ENCODE data around the gene CHST11.

CHST11 gene

DNA sequence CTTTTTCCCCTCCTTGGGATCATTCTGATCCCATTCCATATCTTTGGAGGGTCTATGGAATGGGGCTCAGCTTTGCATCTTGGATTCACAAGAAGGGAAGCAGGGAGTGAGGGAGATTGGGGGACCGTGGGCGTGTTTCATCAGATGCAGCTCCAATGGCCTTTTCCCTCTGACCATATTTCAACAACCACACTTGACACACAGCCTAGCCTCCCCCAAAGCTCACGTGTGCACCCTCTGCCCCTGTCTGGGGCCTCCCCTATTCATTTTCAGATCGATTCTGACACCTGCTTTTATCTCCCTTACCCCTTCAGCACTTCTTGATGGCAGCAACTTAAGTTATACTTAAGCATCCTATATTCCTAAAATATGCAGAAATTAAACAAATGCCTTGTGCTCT is 126.6 kb downstream of the CHST11 start:
- in situ Hi-C loops (cut with HindIII; ENCODE audit: low sequenced_read_pairs): no loop called here
- TF ChIP-seq, protein P1, sequence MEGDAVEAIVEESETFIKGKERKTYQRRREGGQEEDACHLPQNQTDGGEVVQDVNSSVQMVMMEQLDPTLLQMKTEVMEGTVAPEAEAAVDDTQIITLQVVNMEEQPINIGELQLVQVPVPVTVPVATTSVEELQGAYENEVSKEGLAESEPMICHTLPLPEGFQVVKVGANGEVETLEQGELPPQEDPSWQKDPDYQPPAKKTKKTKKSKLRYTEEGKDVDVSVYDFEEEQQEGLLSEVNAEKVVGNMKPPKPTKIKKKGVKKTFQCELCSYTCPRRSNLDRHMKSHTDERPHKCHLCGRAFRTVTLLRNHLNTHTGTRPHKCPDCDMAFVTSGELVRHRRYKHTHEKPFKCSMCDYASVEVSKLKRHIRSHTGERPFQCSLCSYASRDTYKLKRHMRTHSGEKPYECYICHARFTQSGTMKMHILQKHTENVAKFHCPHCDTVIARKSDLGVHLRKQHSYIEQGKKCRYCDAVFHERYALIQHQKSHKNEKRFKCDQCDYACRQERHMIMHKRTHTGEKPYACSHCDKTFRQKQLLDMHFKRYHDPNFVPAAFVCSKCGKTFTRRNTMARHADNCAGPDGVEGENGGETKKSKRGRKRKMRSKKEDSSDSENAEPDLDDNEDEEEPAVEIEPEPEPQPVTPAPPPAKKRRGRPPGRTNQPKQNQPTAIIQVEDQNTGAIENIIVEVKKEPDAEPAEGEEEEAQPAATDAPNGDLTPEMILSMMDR (IDR thresholded peaks at IDR 0.05; ENCODE audit: low read depth, low read length): no peak
- H3K4me3 ChIP-seq (ENCODE audit: low read depth, low read length): no peak overlapping the region
- DNase-seq (ENCODE audit: low read depth, low spot score): no peak

DNA sequence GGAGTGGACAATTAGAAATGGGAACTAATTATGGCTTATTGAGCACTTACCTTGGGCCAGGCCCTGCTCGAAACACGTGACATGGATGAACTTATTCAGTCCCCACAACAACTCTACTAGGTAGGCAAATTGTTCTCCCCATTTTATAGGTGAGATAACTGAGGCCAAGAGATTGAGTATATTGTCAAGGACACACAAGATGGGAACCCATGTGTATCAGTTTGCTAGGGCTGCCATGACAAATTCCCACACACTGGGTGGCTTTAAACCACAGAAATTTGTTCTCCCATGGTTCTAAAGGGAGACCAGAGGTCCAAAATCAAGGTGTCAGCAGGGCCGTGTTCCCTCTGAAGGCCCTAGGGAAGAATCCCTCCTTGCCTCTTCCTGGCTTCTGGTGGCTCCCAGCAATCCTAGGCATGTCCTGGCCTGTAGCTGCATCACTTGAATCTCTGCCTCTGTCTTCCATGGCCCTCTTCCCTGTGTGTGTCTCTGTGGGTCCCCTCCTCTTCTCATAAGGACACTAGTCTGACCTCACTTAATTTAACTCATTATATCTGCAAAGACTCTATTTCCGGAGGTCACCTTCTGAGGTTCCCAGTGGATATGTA is 128.8 kb downstream of the CHST11 start:
- in situ Hi-C loops (cut with HindIII; ENCODE audit: low sequenced_read_pairs): no loop called here
- no peak overlapping the region for H3K4me3 ChIP-seq (ENCODE audit: low read depth, low read length)
- TF ChIP-seq, protein P1 (IDR thresholded peaks at IDR 0.05; ENCODE audit: low read depth, low read length): no peak

DNA sequence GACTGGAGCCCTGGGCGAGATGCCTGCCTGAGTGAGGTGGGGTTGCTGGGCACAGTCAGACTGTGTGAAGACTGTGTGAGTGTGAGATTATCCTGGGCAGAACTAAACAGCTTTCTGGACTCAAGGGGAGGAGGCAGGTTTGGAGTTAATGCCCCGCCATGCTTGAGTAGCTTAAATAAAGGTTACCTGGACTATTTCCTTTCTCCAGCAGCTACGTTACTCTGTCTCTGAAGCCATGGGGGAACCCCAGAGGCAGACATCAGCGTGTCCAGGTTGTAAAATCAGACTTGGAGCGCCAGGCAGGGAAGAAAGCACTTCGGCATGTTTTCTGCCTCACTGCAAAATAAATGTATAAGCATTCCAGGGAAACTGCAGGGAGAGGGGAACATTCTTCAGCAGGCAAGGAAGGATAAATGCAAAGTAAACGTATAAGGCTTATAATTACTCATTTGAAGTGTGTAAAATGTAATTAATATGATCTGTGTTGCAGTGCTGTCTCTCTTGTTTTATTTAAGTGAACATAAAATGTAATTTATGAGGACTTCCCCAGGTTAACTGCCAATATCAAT is 129.7 kb downstream of the CHST11 start:
- in situ Hi-C loops (cut with HindIII; ENCODE audit: low sequenced_read_pairs): no loop called here
- no peak for DNase-seq (ENCODE audit: low read depth, low spot score)
- no peak overlapping the region for H3K4me3 ChIP-seq (ENCODE audit: low read depth, low read length)
- TF ChIP-seq, protein P1 (IDR thresholded peaks at IDR 0.05; ENCODE audit: low read depth, low read length): no peak

More for the DNA sequence above, 128.8 kb downstream of the CHST11 start:
- no peak for DNase-seq (ENCODE audit: low read depth, low spot score)

DNA sequence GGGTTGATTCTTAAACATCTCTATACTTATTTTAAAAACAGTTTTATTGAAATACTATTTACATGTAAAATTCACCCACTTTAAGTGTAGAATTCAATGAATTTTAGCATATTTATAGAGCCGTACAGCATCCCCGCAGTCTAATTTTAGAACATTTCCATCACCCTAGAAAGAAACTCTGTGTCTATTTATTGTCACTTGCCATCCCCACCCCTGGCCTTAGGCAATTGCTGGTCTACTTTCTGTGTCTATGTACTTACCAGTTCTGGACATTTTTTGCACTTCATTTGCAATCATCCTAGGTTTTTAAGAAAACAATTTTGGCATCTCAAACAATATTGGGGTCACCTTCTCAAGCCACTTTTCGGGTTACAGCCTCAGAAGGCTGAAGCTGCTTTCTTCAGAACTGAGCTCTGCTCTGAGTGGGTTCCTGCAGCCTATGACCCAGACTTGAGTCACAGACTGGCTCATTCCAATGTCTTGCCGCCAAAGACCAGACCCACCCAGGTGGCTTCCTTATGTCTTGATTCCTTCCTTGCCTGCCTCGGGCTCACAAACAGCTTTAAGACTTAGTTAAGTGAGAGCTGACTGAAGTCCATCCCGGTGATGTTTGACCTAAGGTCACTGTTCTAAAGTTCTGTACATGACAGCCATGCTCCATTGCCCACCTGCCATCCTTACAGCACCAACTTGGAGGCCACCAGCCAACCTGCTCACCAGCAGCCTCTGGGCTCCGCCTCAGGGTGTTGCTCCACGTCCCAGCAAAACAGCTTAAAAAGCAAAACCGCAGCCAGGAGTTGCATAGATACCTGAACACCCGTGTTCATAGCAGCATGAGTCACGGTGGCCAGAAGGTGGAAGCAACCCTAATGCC is 131.5 kb downstream of the CHST11 start:
- H3K4me3 ChIP-seq (ENCODE audit: low read depth, low read length): no peak overlapping the region
- TF ChIP-seq, protein P1 (IDR thresholded peaks at IDR 0.05; ENCODE audit: low read depth, low read length): no peak
- peak; percentile 77 for DNase-seq (ENCODE audit: low read depth, low spot score)
- in situ Hi-C loops (cut with HindIII; ENCODE audit: low sequenced_read_pairs): no loop called here

DNA sequence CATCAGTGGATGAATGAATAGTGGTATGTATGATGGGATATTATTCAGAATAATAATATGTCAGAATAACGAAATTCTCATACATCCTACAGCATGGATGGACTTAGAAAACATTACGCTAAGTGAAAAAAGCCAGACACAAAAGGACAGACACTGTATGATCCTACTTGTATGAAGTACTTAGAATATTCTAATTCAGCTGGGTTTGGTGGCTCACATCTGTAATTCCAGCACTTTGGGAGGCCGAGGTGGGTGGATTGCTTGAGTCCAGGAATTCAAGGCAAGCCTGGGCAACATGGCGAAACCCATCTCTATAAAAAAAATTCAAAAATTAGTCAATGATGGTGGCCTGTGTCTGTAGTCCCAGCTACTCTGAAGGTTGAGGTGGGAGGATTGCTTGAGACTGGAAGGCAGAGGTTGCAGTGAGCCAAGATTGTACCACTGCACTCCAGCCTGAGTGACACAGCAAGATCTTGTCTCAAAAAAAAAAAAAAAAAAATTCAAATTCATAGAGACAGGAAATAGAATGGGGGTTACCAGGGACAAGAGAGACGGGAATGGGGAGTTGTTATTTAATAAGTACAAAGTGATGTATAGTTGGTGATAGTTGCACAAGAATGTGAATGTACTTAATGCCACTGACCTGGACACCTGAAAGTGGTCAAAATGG is 132.3 kb downstream of the CHST11 start:
- TF ChIP-seq, protein P1 (IDR thresholded peaks at IDR 0.05; ENCODE audit: low read depth, low read length): no peak
- in situ Hi-C loops (cut with HindIII; ENCODE audit: low sequenced_read_pairs): no loop called here

DNA sequence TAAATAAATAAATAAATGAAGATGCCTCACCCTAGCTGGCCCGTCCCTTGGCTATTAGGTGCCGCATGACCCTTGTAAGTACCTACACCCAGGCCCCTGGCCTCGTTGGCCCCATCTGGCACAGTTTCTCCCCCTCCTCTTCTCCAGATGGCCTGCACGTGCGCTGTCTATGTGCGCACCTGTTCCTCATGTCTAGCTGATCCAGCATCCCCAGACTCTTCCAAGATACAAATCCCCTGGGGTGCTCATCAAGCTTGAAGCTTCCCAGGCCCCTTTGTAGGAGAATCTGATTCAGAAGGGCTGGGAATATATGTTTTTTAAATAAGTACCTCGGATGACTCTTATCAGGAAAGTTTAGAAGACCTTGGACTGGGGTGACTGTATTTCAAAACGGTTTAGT is 133.3 kb downstream of the CHST11 start:
- DNase-seq (ENCODE audit: low read depth, low spot score): no peak
- no peak overlapping the region for H3K4me3 ChIP-seq (ENCODE audit: low read depth, low read length)
- in situ Hi-C loops (cut with HindIII; ENCODE audit: low sequenced_read_pairs): no loop called here

More for the DNA sequence above, 132.3 kb downstream of the CHST11 start:
- H3K4me3 ChIP-seq (ENCODE audit: low read depth, low read length): no peak overlapping the region
- DNase-seq (ENCODE audit: low read depth, low spot score): no peak

More for the DNA sequence above, 133.3 kb downstream of the CHST11 start:
- TF ChIP-seq, protein P1 (IDR thresholded peaks at IDR 0.05; ENCODE audit: low read depth, low read length): no peak

Data from astrocyte of the spinal cord (primary cell).